GM21390 (cell line): ENCODE results near the gene PLEKHG2.
"Not testable (repeated sequence)": the region's sequence is repeated elsewhere in the genome, so short reads cannot be mapped to it uniquely, and the experiment has no call there.

Source experiments
- ATAC-seq: cut with Tn5 transposase; IDR thresholded peaks from one replicate; pipeline ENCODE4 v1.9.1; 2021; ENCODE audit not compliant: unreplicated experiment

Gene PLEKHG2

GRCh38 chr19:39446365-39447084, 34.1 kb downstream of the PLEKHG2 start:
- no peak for ATAC-seq

GRCh38 chr19:39448271-39448670, 35.8 kb downstream of the PLEKHG2 start:
- no peak for ATAC-seq

DNA sequence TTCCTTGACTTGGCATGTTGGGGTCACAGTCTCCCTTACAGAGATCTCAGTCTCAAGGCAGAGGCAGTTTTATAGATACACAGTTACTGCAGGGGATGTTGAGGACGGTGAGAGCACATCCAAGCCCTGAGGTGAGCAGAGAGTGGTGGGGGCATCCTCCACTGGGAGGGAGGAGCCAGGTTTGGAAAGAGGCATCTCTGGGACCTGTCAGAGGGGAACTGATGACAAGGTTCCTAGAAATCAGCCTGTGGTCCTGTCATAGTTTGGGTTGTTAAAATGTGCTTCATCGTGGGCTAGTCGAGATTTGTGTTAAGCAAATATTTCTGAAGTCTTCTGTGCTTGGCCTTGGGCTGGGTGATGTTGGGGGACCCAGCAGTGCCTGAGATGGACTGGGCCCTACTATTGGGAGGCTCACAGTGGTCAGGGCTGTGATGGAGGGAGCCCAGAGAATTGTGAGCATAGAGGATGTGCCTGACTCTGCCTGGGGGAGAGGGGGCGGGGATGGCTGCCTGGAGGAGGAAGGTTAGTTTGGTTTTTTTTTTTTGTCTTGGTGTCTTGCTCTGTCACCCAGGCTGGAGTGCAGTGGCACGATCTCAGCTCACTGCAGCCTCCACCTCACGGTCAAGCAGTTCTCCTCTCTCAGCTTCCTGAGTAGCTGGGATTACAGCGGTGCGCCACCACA, 36.8 kb downstream of the PLEKHG2 start:
- ATAC-seq: no peak

- not testable (repeated sequence) for ATAC-seq
Measured at GRCh38 chr19:39451257-39451656, 38.8 kb downstream of the PLEKHG2 start.

GRCh38 chr19:39463403-39463802, 50.9 kb downstream of the PLEKHG2 start:
- ATAC-seq: no peak

GRCh38 chr19:39465956-39466747, 53.7 kb downstream of the PLEKHG2 start:
- no peak for ATAC-seq

GRCh38 chr19:39467941-39468340, 55.5 kb downstream of the PLEKHG2 start:
- ATAC-seq: no peak

DNA sequence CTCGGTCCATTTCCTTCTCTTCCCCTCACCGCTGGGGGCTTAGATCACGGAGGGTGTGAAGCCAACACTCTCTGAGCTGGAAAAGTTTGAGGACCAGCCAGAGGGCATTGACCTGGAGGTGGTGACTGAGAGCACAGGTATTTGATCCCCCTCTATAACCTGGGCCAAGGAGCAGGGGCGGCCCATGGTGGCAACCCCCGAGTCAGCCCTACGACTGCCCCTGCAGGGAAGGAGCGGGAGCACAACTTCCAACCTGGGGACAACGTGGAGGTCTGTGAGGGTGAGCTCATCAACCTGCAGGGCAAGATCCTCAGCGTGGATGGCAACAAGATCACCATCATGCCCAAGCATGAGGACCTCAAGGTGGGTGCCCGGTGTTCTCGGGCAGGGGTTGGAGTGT, 56.6 kb downstream of the PLEKHG2 start:
- no peak for ATAC-seq

GRCh38 chr19:39469567-39469966, 57.1 kb downstream of the PLEKHG2 start:
- no peak for ATAC-seq

DNA sequence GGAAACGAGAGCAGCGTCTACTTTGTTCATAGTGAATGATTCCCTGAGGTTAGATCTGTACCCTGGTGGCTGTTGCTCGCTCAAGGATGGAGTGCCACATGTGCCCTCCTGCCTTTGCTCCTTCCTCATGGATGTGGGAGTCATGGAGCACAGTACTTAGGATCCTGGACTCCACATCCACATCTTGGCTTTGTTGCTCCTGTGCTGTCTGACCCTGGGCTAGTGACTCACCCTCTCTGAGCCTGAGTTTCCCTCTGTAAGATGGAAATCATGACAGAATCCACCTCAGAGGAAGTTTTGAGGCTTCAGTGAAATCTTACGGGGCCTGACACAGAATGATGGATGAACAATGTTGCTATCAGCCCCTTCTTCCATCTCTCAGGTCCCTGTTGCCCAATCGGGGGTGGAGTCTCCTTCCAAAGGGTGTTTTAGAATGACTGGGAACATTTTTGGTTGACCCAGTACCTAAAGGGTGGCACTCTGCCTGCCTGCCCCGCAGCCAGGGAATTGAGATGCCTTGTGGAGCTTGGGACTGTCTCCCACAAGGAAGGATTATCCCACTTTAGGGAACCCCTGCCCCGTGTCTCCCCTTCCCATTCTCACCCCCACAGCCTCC, 58.4 kb downstream of the PLEKHG2 start:
- ATAC-seq: no peak

- ATAC-seq: no peak
Measured at GRCh38 chr19:39471756-39472536, 59.5 kb downstream of the PLEKHG2 start.

DNA sequence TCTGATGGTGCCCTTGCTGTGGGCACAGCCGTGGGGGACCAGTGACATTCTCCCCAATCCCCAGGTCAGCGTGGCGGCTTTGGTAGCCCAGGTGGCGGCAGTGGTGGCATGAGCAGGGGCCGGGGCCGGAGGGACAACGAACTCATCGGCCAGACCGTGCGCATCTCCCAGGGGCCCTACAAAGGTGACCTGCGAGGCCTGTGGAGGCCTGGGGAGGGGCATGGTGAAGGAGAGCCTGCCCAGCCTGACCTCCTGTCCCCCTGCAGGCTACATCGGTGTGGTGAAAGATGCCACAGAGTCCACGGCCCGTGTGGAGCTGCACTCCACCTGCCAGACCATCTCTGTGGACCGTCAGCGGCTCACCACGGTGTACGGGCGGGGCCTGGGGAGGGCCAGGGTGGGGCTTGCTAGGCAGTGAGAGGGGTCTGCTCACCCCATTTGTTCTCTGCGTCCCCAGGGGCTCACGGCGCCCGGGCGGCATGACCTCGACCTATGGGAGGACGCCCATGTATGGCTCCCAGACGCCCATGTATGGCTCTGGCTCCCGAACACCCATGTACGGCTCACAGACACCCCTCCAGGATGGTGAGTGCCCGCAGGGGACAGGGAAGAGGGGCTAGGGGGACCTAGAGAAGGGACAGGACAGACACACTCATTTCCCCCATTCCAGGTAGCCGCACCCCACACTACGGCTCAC, 60.4 kb downstream of the PLEKHG2 start:
- ATAC-seq: no peak

DNA sequence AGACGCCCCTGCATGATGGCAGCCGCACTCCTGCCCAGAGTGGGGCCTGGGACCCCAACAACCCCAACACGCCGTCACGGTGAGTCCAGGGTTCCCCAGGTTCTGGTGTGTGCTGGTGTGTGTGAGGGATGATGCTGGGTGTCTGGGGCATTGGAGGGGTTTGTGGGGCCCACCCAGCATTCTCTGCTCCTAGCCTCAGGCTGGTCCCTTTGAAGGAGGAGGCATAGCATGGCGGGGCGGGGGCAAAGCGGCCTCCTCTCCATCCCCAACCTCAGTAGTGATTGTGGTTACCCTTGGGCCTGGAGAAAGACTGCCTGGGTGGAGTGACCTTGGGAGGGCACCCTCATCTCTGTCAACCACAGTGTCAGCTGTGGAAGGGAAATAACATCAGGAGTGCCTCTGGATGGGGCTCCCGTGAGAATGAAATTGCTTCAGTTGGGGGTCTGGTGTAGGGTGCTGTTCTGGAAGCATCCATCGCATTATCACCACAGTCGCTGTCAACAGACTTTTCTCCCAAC, 61.0 kb downstream of the PLEKHG2 start:
- no peak for ATAC-seq

- no peak for ATAC-seq
Measured at GRCh38 chr19:39474139-39474620, 61.7 kb downstream of the PLEKHG2 start.

DNA sequence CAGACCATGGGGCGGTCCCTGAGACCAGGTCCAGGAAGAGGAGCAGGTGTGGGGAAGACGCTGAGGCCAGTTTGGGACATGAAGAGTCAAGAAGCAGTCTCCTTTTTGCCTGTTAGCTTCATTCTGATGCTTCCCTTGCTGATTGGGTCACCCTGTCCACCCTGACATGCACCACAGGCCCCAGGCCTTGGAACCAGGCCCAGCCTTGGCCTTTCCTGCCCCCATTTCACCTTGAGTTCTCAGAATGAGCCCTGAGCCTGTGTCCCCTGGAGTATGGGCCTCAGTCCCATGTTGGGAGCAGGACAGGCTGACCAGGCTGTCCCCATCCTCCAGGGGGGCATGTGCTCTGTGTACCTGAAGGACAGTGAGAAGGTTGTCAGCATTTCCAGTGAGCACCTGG, 63.3 kb downstream of the PLEKHG2 start:
- ATAC-seq: no peak
